Glomerular endothelial cell (primary cell): ENCODE results near the gene CELA1. TPM values are rescaled to one million over a fixed set of nuclear protein-coding genes. Genes with fewer than 3 reads are reported as not detected.
"Not testable (repeated sequence)": the region's sequence is repeated elsewhere in the genome, so short reads cannot be mapped to it uniquely, and the experiment has no call there.

Source experiments
- DNase-seq: peaks from one replicate; pipeline ENCODE4 v3.0.0-alpha.2; 2011; ENCODE audit warnings: low read depth, low spot score; ENCODE audit errors: extremely low read depth
- total RNA-seq: library from RNA; depleted of rRNA; stranded (reverse); fragments of >200 nt; gene quantifications from 2 replicates; pipeline ENCODE4 v1.2.3, GENCODE V29; 2015

Gene CELA1
- total RNA-seq, 1 donor from 2014 or later, result not detected

- no peak for DNase-seq
Observed at GRCh38 chr12:51320695-51321320, 25.7 kb downstream of the CELA1 start.

DNA sequence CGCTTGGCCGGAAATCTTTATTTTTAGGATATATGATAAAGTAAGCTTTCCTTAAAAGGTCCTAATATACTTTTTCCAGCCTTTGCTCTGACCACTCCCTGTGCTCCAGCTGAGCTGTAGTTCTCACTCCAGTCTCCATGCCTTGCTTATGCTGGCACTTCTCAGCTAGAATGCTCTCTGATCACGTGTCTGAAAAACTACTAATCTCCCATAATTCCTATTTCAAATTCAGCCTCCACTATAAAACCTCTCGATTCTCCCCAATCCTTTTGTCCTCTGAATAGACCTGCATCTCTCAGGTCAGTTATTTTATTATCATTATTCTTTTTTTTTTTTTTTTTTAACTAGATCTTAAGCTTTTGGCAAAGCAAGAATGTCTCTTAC lies 26.2 kb downstream of the CELA1 start:
- no peak for DNase-seq

- no peak for DNase-seq
Observed at GRCh38 chr12:51318846-51319599, 27.5 kb downstream of the CELA1 start.

- not testable (repeated sequence) for DNase-seq
Observed at GRCh38 chr12:51318057-51318806, 28.2 kb downstream of the CELA1 start.

DNA sequence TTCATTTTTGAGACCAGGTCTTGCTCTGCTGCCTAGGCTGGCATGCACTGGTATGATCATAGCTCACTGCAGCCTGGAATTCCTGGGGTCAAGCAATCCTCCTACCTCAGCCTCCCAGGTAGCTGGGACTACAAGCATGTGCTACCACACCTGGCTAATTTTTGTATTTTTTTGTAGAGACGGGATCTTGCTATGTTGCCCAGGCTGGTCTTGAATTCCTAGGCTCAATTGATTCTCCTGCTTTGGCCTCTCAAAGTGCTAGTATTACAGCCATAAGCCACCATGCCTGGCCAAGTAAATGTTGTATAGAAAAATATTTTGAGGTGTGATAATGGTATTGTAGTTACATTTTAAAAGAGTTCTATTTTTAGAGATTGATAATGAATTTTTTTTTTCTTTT lies 35.1 kb downstream of the CELA1 start:
- DNase-seq, result no peak

- DNase-seq, result no peak
Observed at GRCh38 chr12:51307655-51308593, 38.6 kb downstream of the CELA1 start.

GRCh38 chr12:51306507-51306906 lies 40.0 kb downstream of the CELA1 start:
- no peak for DNase-seq

DNA sequence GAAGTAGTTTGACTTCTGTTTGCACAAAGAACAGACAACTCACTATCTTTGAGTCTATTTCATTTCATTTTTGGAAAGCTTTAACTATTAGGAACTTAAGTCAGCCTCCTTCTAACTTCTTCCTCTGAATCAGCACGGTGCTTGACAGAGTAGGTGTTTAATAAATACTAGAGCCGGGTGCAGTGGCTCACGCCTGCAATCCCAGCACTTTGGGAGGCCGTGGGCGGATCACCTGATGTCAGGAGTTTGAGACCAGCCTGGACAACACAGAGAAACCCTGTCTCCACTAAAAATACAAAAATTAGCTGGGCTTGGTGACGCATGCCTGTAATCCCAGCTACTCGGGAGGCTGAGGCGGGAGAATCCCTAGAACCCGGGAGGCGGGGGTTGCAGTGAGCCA lies 45.7 kb downstream of the CELA1 start:
- DNase-seq, result not testable (repeated sequence)

- DNase-seq, result no peak
Observed at GRCh38 chr12:51295651-51296050, 50.8 kb downstream of the CELA1 start.

- DNase-seq, result not testable (repeated sequence)
Observed at GRCh38 chr12:51294097-51294496, 52.4 kb downstream of the CELA1 start.

DNA sequence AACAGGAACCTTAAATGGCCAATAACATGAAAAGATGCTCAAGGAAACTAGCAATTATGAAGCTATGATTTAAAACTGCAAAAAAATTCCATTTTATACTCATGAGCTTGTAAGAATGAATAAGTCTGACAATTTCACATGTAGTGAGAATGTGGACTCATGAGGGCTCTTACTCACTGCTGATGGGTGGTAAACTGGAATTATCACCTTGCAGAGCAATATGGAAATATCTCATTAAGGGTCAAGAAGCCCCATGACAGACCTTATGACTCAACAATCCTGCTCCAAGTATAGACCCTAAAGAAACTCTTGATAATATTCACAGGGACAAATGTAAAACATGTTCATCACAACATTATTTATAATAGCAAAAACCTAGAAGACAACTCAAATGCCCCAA lies 52.8 kb downstream of the CELA1 start:
- DNase-seq, result no peak

GRCh38 chr12:51291603-51292513 lies 54.6 kb downstream of the CELA1 start:
- not testable (repeated sequence) for DNase-seq

DNA sequence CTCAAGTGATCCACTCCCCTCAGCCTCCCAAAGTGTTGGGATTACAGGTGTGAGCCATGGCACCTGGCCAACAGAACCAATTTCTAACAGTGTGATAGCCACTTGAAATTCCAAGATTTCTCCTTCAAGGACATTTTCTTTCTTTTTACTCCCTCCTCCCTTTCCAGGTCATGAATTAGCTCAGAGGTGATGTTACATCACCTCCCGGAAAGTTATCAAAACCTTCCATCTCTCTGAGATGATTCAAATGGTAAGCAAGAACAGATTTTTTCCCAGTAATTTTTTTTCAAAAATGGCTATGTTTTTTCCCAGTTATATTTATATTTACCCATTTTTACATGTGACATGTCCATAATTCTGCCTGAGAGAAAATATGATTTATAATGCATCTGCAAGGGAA lies 60.6 kb downstream of the CELA1 start:
- DNase-seq, result no peak

DNA sequence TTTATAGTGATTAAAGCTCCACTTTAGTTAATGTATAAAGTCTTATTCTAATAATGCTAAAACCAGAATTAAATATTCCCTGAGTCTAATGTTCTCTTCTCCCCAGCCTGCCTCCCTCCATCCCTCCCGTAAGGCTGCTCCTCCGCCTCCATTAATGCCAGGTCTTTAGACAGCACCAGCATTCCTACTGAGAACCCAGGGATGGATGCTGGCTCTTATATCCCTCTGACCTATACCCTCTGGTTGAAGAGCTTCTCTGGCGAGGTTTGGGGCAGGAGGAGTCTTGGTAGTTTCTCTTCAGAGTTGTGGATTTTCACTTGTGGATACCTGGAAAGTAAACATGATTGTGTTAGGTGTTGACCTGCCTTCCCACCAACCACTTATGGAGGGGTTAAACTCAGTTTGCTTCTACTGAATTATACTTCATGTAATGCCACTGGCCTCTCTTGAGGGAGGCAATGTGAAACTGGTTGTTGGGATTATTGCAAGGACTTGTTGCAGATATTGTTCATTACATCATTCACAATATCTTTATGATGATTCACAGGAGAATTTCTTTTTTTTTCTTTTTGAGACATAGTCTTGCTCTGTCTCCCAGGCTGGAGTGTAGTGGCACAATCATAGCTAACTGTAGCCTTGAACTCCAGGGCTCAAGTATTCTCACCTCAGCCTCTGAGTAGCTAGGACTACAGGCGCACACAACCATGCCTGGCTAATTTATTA lies 65.1 kb downstream of the CELA1 start:
- no peak for DNase-seq

Other genes starting within 250 kb of the CELA1 start
- gene TFCP2, start 173.5 kb downstream of the CELA1 start, total RNA-seq, result 15.7 and 17.0 TPM in 2 replicates
- gene POU6F1, start 128.6 kb downstream of the CELA1 start, total RNA-seq, result 6.7 and 13.2 TPM in 2 replicates
- 204 and 248 TPM in 2 replicates for gene DAZAP2, start 107.9 kb downstream of the CELA1 start, total RNA-seq
- 15.4 and 27.2 TPM in 2 replicates for gene SMAGP, start 76.3 kb downstream of the CELA1 start, total RNA-seq
- not detected in 2 replicates for gene BIN2, start 22.5 kb downstream of the CELA1 start, total RNA-seq
- gene GALNT6, start 44.7 kb upstream of the CELA1 start, total RNA-seq, result 75.1 and 102 TPM in 2 replicates
- gene SLC4A8, start 78.2 kb upstream of the CELA1 start, total RNA-seq, result 3.1 and 3.4 TPM in 2 replicates
- gene SCN8A, start 244.6 kb upstream of the CELA1 start, total RNA-seq, result 2.0 and 7.1 TPM in 2 replicates